Measurements from ENCODE around the gene DCP1A. TPM values are rescaled to one million over a fixed set of nuclear protein-coding genes. Genes with fewer than 3 reads are reported as not detected.

Gene DCP1A
- total and polyA plus RNA-seq, 4 donors = 3.5 to 11.3 (median 8.2) TPM

DNA sequence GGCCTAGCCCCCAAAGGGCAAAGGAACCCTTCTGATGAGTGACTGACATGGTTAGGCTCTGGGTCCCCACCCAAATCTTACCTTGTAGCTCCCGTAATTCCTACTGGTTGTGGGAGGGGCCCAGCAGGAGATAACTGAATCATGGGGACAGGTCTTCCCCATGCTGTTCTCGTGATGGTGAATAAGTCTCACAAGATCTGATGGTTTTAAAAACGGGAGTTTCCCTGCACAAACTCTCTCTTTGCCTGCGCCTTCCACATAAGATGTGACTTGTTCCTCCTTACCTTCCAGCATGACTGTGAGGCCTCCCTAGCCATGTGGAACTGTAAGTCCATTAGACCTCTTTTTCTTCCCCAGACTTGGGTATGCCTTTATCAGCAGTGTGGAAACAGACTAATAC lies 108.5 kb downstream of the DCP1A start:
- TF ChIP-seq, protein P1, sequence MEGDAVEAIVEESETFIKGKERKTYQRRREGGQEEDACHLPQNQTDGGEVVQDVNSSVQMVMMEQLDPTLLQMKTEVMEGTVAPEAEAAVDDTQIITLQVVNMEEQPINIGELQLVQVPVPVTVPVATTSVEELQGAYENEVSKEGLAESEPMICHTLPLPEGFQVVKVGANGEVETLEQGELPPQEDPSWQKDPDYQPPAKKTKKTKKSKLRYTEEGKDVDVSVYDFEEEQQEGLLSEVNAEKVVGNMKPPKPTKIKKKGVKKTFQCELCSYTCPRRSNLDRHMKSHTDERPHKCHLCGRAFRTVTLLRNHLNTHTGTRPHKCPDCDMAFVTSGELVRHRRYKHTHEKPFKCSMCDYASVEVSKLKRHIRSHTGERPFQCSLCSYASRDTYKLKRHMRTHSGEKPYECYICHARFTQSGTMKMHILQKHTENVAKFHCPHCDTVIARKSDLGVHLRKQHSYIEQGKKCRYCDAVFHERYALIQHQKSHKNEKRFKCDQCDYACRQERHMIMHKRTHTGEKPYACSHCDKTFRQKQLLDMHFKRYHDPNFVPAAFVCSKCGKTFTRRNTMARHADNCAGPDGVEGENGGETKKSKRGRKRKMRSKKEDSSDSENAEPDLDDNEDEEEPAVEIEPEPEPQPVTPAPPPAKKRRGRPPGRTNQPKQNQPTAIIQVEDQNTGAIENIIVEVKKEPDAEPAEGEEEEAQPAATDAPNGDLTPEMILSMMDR (IDR thresholded peaks at IDR 0.05; ENCODE audit: low read depth, low read length, missing input control) = no peak
- Histone ChIP-seq H3K36me3 (ENCODE audit: control insufficient read depth in 4 of 4, insufficient read depth in 3 of 4, low read depth in 1 of 4, low read length in 3 of 4) (peaks cover 0 to 14% (median 5%) of the 10 kb centered on the region in 4 donors), H3K4me1 (ENCODE audit: control insufficient read depth in 4 of 4, insufficient read depth in 4 of 4, low read length in 3 of 4) (peaks cover 20 to 24% (median 22%) of the 10 kb centered on the region in 4 donors), H3K4me3 (ENCODE audit: low read depth in 1 of 3, low read length in 3 of 3) (no peak overlapping the region), H3K9me3 (ENCODE audit: control insufficient read depth in 4 of 4, low read length in 3 of 4) (no peaks in the 10 kb centered on the region), H3K9ac (ENCODE audit: low read depth in 1 of 2, low read length in 2 of 2) (no peak overlapping the region), H3K27ac (ENCODE audit: low read depth in 1 of 2, low read length in 2 of 2) (peak overlapping the region in 1 of 2 donors; percentile 21), H3K27me3 (ENCODE audit: control insufficient read depth in 4 of 4, insufficient read depth in 4 of 4, low read length in 3 of 4) (no peaks in the 10 kb centered on the region)
- WGBS = 92% methylated on average over 4 of the region's 4 CpGs
- no peak for DNase-seq (ENCODE audit: low spot score)

DNA sequence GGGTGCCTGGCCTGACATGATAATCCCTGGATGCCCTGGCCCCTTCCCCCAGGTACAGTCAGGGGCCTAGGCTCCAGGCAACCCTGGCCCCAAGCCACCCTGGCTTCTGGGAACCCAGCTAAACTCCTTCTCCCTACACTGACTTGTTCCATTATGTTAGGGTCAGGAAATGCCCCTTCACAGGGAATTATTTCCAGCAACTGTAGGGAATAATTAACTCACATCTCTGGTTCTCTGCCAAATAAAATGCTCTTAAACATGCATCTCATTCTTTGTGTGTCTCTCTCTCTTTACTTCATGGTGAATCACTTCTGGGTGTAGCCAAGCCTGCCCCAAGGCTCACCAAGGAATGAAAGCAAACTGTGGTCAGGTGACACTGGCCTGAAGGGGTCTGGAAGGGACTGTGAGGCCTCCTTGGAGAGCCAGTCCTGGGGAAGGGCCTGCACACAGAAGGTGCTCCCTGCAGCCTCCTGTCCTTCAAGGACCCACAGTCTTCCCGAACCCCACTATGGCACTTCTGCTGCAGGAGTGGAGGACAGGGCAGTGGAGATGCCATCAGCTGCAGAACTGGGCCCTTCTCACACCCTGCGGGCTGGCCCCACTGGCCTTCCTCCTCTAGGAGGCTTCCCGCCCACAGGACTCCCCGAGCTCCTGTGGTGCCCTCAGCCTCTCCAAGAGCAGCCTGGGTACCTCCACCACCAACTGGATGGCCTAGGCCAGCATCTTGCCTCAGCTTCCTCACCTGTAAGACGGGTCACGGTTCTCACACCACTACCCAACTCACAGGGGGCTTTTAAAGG lies 109.1 kb downstream of the DCP1A start:
- H3K36me3 ChIP-seq (ENCODE audit: control insufficient read depth in 4 of 4, insufficient read depth in 3 of 4, low read depth in 1 of 4, low read length in 3 of 4) = peaks cover 0 to 14% (median 6%) of the 10 kb centered on the region in 4 donors
- DNase-seq (ENCODE audit: low spot score) = no peak
- H3K9me3 ChIP-seq (ENCODE audit: control insufficient read depth in 4 of 4, low read length in 3 of 4) = no peaks in the 10 kb centered on the region
- no peaks in the 10 kb centered on the region for H3K27me3 ChIP-seq (ENCODE audit: control insufficient read depth in 4 of 4, insufficient read depth in 4 of 4, low read length in 3 of 4)
- H3K4me3 ChIP-seq (ENCODE audit: low read depth in 1 of 3, low read length in 3 of 3) = no peak overlapping the region
- H3K4me1 ChIP-seq (ENCODE audit: control insufficient read depth in 4 of 4, insufficient read depth in 4 of 4, low read length in 3 of 4) = peaks cover 20 to 24% (median 22%) of the 10 kb centered on the region in 4 donors
- 89% methylated on average over 6 of the region's 6 CpGs for WGBS
- TF ChIP-seq JUND (IDR thresholded peaks at IDR 0.05) = peak; percentile 83 to 87
- TF ChIP-seq, protein P2, sequence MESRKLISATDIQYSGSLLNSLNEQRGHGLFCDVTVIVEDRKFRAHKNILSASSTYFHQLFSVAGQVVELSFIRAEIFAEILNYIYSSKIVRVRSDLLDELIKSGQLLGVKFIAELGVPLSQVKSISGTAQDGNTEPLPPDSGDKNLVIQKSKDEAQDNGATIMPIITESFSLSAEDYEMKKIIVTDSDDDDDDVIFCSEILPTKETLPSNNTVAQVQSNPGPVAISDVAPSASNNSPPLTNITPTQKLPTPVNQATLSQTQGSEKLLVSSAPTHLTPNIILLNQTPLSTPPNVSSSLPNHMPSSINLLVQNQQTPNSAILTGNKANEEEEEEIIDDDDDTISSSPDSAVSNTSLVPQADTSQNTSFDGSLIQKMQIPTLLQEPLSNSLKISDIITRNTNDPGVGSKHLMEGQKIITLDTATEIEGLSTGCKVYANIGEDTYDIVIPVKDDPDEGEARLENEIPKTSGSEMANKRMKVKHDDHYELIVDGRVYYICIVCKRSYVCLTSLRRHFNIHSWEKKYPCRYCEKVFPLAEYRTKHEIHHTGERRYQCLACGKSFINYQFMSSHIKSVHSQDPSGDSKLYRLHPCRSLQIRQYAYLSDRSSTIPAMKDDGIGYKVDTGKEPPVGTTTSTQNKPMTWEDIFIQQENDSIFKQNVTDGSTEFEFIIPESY (IDR thresholded peaks at IDR 0.05) = no peak
- TF ChIP-seq EGR1 (IDR thresholded peaks at IDR 0.05; ENCODE audit: low read depth in 2 of 2) = peak in 1 of 2 donors; percentile 82
- TF ChIP-seq GABPA (IDR thresholded peaks at IDR 0.05 in 1 of 2, conservative IDR thresholded peaks at IDR 0.05 in 1 of 2) = peak in 1 of 2 donors; percentile 60
- TF ChIP-seq FOXA1 (IDR thresholded peaks at IDR 0.05) = peak; percentile 34
- peak; percentile 75 to 85 for TF ChIP-seq RXRA (IDR thresholded peaks at IDR 0.05)
- TF ChIP-seq NR2F2 (IDR thresholded peaks at IDR 0.05) = peak; percentile 27
- no peak for TF ChIP-seq HNF4G (IDR thresholded peaks at IDR 0.05)
- TF ChIP-seq, protein P1 (IDR thresholded peaks at IDR 0.05; ENCODE audit: low read depth, low read length, missing input control) = no peak
- TF ChIP-seq, protein P3, sequence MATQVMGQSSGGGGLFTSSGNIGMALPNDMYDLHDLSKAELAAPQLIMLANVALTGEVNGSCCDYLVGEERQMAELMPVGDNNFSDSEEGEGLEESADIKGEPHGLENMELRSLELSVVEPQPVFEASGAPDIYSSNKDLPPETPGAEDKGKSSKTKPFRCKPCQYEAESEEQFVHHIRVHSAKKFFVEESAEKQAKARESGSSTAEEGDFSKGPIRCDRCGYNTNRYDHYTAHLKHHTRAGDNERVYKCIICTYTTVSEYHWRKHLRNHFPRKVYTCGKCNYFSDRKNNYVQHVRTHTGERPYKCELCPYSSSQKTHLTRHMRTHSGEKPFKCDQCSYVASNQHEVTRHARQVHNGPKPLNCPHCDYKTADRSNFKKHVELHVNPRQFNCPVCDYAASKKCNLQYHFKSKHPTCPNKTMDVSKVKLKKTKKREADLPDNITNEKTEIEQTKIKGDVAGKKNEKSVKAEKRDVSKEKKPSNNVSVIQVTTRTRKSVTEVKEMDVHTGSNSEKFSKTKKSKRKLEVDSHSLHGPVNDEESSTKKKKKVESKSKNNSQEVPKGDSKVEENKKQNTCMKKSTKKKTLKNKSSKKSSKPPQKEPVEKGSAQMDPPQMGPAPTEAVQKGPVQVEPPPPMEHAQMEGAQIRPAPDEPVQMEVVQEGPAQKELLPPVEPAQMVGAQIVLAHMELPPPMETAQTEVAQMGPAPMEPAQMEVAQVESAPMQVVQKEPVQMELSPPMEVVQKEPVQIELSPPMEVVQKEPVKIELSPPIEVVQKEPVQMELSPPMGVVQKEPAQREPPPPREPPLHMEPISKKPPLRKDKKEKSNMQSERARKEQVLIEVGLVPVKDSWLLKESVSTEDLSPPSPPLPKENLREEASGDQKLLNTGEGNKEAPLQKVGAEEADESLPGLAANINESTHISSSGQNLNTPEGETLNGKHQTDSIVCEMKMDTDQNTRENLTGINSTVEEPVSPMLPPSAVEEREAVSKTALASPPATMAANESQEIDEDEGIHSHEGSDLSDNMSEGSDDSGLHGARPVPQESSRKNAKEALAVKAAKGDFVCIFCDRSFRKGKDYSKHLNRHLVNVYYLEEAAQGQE (IDR thresholded peaks at IDR 0.05) = peak; percentile 81
- TF ChIP-seq TAF1 (conservative IDR thresholded peaks at IDR 0.05) = no peak
- TF ChIP-seq RAD21 (IDR thresholded peaks at IDR 0.05) = peak in 1 of 2 donors; percentile 47
- peak; percentile 80 for TF ChIP-seq YY1 (IDR thresholded peaks at IDR 0.05)
- peak; percentile 69 to 84 for TF ChIP-seq HNF4A (conservative IDR thresholded peaks at IDR 0.05)
- TF ChIP-seq, protein P4, sequence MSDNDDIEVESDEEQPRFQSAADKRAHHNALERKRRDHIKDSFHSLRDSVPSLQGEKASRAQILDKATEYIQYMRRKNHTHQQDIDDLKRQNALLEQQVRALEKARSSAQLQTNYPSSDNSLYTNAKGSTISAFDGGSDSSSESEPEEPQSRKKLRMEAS (IDR thresholded peaks at IDR 0.05) = peak; percentile 69
- peak; percentile 46 for TF ChIP-seq FOXA2 (IDR thresholded peaks at IDR 0.05)
- TF ChIP-seq SP1 (IDR thresholded peaks at IDR 0.05) = peak; percentile 83
- TF ChIP-seq, protein P5, sequence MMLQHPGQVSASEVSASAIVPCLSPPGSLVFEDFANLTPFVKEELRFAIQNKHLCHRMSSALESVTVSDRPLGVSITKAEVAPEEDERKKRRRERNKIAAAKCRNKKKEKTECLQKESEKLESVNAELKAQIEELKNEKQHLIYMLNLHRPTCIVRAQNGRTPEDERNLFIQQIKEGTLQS (IDR thresholded peaks at IDR 0.05) = no peak
- peak overlapping the region; percentile 21 to 74 for H3K27ac ChIP-seq (ENCODE audit: low read depth in 1 of 2, low read length in 2 of 2)
- no peak overlapping the region for H3K9ac ChIP-seq (ENCODE audit: low read depth in 1 of 2, low read length in 2 of 2)

All from liver (tissue), 9 donors.